SU-DHL-6 (cell line): Measurements from ENCODE around the gene ZNHIT2.

Experiments
- CTCF ChIP-seq: fragments of 200-600 bp; sonication (generic); IDR thresholded peaks from one replicate; pipeline ENCODE4 v1.5.1; 2017; ENCODE audit warnings: antibody characterized with exemption, mild to moderate bottlenecking, low read length, moderate library complexity; ENCODE audit not compliant: insufficient read depth, poor library complexity, severe bottlenecking
- EZH2phosphoT487 ChIP-seq: fragments of 200-600 bp; sonication (generic), shearing (Covaris generic); conservative IDR thresholded peaks from 2 replicates; pipeline ENCODE4 v1.6.1; 2018; ENCODE audit warnings: mild to moderate bottlenecking, antibody characterized with exemption, low read length, moderate library complexity, mixed read lengths

- TF ChIP-seq CTCF (no peak), EZH2phosphoT487 (no peak)
Measured at GRCh38 chr11:65096926-65097325, 20.6 kb downstream of the ZNHIT2 start.
